T-helper 2 cell (primary cell): Measurements from ENCODE around the gene PAPPA2.

Experiments
- DNase-seq, 5 experiments: peaks; one replicate each; pipeline versions ENCODE4 v3.0.0 to v3.0.0-alpha.2; 2012 to 2022

PAPPA2 gene

DNA sequence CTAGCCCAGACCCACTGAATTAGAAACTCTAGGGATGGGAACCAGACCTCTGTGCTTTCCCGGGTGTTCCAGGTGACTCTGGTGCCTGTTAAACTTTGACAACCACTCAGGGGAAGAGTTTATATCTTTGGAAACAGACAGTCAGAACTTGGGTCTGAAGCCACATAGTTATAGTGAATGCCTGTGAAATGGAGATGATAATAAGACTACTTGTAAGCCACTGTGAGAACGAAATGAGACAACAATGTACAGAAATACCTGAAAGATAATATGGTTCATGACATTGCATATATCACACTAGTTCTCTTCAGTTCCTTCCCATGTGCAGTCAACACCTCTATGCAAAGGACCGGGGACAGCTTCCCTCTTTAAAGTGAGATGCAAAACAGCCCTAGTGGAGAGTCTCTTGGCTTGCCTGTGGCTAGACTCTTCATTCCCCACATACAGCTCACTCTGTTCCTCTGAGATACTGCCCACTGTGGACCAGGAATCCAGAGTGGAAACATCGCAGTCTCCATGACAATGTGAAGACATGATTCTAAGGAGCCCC lies 414.1 kb downstream of the PAPPA2 start:
- no peak for DNase-seq

DNA sequence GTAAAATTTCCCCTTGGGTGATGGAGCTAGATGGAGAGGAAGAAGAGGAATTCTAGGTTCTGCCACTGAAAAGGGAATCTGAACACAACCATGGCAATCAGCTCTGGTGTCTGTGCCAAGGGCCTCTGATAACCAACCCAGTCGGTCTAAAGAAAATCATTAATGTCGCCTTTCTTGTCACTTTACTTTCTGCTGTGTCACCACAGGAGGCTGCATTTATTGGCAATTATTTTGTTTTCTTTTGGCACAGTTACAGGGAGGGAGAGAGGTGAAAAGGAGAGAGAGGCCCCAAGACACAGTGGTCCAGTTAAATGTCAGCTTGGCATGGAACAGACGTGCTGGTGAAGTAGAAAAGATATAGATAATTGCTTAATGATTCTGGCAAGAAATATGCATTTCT lies 414.6 kb downstream of the PAPPA2 start:
- DNase-seq = no peak

- DNase-seq = no peak
These were observed 416.0 kb downstream of the PAPPA2 start for GRCh38 chr1:176878750-176879536.

DNA sequence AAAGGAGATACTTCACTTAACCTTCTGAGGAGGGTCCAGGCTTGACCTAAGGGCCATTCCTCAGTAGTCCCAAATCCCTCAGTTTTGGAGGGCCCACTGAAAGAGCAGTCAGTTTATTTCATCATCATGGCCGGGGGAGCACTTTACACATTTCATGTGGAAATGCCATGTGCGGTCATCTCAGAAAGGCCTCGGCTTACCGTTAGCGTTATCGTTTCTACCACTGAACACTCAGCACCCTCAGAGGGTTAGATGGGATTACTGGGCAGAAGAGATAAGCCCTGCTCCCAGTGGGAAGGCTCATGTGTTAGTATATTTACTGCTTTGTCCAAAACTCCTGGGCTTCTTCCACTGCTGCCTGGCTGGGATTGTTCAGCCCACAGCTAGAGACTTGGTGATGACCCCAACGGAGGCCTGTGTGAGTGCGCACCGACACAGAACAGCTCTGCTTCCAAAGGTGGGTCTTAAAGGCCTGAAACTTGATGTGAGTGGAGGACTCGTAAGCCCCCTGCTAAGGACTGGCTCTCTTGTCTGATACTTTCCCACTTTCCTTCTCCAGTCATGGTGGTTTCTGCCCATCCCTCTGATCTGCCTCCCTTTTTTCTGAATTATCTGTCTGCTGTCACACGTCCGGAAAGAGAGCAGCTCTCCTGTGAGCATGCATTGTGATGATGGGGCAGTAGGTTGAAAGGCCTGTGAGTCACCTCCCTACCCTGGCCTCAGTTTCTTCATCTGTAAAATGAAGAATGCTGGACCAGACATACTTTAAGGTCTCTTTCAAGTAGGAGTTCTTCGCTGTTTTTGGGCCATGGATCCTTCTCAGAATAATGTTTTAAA lies 417.0 kb downstream of the PAPPA2 start:
- DNase-seq = no peak

GRCh38 chr1:176880955-176881595 lies 418.1 kb downstream of the PAPPA2 start:
- DNase-seq = peak in 2 of 5 experiments; percentile 6 to 19

DNA sequence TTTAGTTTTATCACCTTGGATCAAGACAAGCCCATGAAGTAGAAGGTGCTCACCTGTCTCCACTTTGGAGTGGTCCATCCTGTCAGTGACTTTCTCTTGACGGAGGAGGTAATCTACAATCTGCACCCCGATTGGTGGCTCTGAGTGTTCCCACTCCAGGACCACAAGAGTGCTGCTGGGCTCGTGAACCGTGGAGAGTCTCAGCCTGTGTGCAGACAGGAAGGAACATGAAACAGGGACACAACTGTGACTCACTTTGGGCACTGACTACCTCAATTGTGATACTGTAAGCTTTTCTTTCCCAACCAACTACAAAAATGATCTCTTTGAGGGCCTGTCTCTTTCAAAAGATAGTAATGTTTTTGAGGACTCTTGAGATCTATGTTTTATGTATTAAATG lies 421.3 kb downstream of the PAPPA2 start:
- DNase-seq = no peak

DNA sequence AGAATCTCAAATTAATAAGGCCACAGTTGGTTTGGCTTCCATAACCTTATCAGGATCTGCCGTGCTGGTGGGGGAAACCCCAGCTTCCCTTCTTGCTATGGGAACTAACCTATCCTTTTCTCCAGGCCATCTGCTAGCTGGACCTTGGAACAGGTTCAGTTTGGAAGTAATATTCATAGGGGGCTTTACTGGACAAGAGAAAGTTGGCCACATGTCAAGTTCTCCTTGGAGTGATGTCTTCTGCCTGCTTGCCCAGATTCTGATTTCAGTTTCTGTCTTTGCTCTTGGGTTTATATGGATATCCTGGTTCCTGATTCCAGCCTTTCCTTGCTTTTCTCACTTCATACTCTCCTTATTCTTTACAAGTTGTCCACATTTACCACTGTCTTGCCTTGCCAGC lies 421.9 kb downstream of the PAPPA2 start:
- no peak for DNase-seq

DNA sequence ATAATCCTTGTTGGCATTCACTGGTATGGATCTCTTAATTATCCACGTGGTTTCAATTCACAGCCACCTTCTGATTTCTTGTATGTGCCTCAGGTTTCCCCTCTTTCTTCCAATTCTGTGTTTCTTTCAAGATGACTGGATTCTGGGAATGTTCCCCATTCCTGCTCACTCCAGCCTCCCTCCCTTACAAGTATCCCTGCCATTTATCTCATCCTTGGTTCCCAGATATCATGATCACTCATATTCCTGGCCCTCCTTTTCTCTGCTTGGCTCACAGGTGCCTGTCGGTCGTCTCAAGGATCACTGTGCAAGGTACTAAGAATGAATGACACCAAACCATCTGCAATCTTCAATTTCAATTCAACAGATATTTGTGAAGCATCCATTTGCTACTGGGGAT lies 422.4 kb downstream of the PAPPA2 start:
- no peak for DNase-seq

- no peak for DNase-seq
These were observed 422.8 kb downstream of the PAPPA2 start for GRCh38 chr1:176885751-176886150.

DNA sequence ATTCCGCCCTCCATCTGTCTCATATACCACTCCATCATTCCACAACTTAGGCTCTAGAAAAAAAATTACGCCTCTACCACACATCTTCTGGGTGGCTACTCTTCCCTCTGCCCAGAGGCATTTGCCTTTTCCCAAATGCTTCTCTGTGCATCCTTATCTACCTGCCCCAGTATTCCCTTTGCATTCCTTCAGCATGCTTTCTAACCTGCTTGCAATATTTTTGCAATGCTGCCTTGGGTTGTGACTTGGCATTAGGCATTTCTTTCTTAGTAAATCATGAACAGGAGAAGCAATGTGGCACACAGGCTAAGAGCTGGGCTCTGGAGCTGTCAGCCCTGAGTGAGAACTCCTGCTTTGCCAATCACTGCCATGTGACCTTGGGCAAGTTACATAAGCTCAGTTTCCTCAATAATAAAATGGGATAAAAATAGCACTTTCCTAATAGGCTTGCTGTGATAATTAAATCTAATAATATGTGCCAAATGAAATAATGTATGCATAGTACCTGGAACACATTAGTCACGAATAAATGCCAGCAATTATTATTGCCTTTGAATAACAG lies 425.6 kb downstream of the PAPPA2 start:
- no peak for DNase-seq

DNA sequence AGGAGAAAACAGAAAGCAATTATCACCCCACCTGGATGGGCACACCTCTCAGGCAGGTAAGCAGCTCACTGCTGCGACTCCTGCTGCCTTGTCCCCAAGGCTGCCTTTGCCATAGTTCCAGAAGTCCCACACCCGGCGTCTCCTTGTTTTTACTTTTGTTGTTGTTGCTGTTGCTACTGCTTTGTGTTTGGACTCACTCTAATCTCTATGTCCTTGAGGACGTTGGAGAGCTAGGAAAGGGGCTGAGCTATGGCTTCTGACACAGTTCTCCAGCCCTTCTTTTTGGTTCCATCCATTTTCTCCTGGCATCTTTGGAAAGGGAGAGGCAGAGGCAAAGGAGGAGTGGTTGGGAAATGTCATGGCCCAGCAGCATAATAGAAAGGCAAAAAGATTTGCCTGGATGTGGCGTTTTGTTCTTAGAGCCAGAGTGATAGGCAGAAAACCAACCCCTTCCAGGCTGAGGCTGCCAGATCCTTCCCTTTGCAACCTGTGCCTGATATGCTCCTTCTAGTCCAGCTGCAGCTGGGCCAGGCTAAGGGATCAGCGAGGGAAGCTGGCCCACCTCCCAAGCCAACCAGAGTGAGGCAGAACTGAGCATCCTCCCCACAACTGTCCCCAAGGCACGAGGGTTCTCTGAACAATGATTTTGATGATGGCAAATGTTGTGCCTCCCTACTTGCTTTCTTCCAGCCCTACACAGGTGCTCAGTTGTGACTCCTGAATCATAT lies 430.8 kb downstream of the PAPPA2 start:
- DNase-seq = no peak

DNA sequence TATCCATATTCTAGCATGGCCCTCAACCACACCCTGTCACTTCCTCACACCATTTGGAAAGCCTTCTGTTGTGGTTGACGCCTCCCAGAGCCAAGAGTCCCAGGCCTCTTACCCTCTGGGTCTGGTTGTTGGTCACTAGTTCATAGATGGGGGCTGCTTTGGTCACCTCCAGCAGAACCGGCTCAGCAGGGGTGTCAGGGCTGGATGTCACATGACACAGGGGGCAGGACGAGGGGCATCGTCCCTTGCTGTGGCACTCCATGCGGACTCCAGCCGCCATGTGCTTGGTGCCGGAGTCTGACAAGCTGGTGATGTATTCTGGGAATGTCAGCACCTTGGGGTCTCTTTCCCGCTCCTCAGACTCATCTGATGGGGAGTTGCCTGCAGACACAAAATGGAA lies 431.5 kb downstream of the PAPPA2 start:
- DNase-seq = no peak
